ENCODE results near the gene KIT. TPM values are rescaled to one million over a fixed set of nuclear protein-coding genes. Genes with fewer than 3 reads are reported as not detected.
"Not testable (repeated sequence)": the region's sequence is repeated elsewhere in the genome, so short reads cannot be mapped to it uniquely, and the experiment has no call there.

The KIT gene
- polyA plus RNA-seq, 1 donor (not counting 4 experiments of a cell fraction or from before 2014, with no cell fraction given), result 0.01 TPM

DNA sequence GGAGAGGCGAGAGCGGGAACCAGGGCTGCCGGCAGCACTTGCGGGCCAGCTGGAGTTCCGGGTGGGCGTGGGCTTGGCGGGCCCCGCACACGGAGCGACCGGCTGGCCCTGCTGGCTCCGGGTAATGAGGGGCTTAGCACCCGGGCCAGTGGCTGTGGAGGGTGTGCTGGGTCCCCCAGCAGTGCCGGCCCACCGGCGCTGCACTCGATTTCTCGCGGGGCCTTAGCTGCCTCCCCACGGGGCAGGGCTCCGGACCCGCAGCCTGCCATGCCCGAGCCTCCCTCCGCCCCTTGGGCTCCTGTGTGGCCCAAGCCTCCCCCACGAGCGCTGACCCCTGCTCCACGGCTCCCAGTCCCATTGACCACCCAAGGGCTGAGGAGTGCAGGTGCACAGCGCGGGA lies 25.2 kb upstream of the KIT start:
- no peaks in the 10 kb centered on the region for H3K79me2 ChIP-seq (ENCODE audit: control insufficient read depth, insufficient read depth, low read length)
- no peak overlapping the region for H3K4me2 ChIP-seq (ENCODE audit: control insufficient read depth, extremely low read depth, insufficient read depth, low read depth, low read length)
- H3K36me3 ChIP-seq (ENCODE audit: control insufficient read depth in 2 of 2, extremely low read depth in 1 of 2, insufficient read depth in 2 of 2, low read length in 2 of 2), result no peaks in the 10 kb centered on the region
- no peak overlapping the region for H2AFZ ChIP-seq (ENCODE audit: control insufficient read depth, low read length)
- H3K9ac ChIP-seq (ENCODE audit: control insufficient read depth, extremely low read depth, insufficient read depth, low read length), result no peak overlapping the region
- H3K27me3 ChIP-seq (ENCODE audit: control insufficient read depth, extremely low read depth, insufficient read depth, low read length), result no peaks in the 10 kb centered on the region
- H3K4me3 ChIP-seq (ENCODE audit: control insufficient read depth in 2 of 3, extremely low read depth in 1 of 3, insufficient read depth in 2 of 3, low read depth in 1 of 3, low read length in 3 of 3), result no peak overlapping the region
- DNase-seq (ENCODE audit: low read depth, low spot score) (no peak), FAIRE-seq (no peak)
- no peak overlapping the region for H3K27ac ChIP-seq (ENCODE audit: control insufficient read depth, insufficient read depth, low read length)
- H4K20me1 ChIP-seq (ENCODE audit: control insufficient read depth, extremely low read depth, insufficient read depth, low read length), result no peaks in the 10 kb centered on the region
- no peaks in the 10 kb centered on the region for H3K9me3 ChIP-seq (ENCODE audit: control insufficient read depth, low read depth, low read length)
- H3K4me1 ChIP-seq (ENCODE audit: control insufficient read depth, extremely low read depth, insufficient read depth, low read length), result no peaks in the 10 kb centered on the region
- dilution Hi-C loops (cut with MboI; ENCODE audit: extremely low pct_ligation_motif_present, low sequenced_read_pairs), result no loop called here
- no peak for TF ChIP-seq EZH2 (IDR thresholded peaks at IDR 0.05; ENCODE audit: low read length)
- TF ChIP-seq, protein P1, sequence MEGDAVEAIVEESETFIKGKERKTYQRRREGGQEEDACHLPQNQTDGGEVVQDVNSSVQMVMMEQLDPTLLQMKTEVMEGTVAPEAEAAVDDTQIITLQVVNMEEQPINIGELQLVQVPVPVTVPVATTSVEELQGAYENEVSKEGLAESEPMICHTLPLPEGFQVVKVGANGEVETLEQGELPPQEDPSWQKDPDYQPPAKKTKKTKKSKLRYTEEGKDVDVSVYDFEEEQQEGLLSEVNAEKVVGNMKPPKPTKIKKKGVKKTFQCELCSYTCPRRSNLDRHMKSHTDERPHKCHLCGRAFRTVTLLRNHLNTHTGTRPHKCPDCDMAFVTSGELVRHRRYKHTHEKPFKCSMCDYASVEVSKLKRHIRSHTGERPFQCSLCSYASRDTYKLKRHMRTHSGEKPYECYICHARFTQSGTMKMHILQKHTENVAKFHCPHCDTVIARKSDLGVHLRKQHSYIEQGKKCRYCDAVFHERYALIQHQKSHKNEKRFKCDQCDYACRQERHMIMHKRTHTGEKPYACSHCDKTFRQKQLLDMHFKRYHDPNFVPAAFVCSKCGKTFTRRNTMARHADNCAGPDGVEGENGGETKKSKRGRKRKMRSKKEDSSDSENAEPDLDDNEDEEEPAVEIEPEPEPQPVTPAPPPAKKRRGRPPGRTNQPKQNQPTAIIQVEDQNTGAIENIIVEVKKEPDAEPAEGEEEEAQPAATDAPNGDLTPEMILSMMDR (optimal IDR thresholded peaks at IDR 0.05 in 1 of 3, IDR thresholded peaks at IDR 0.05 in 1 of 3, conservative IDR thresholded peaks at IDR 0.05 in 1 of 3; ENCODE audit: extremely low read depth in 1 of 3, insufficient read depth in 2 of 3, low read length in 3 of 3), result no peak
- H3K9me1 ChIP-seq (ENCODE audit: control insufficient read depth, extremely low read depth, insufficient read depth, low read length), result no peaks in the 10 kb centered on the region

GRCh38 chr4:54633102-54633740 lies 24.5 kb upstream of the KIT start:
- H3K79me2 ChIP-seq (ENCODE audit: control insufficient read depth, insufficient read depth, low read length); H3K36me3 ChIP-seq (ENCODE audit: control insufficient read depth in 2 of 2, extremely low read depth in 1 of 2, insufficient read depth in 2 of 2, low read length in 2 of 2); H4K20me1 ChIP-seq (ENCODE audit: control insufficient read depth, extremely low read depth, insufficient read depth, low read length); FAIRE-seq; H3K4me2 ChIP-seq (ENCODE audit: control insufficient read depth, extremely low read depth, insufficient read depth, low read depth, low read length); H3K9ac ChIP-seq (ENCODE audit: control insufficient read depth, extremely low read depth, insufficient read depth, low read length); DNase-seq (ENCODE audit: low read depth, low spot score); H3K4me3 ChIP-seq (ENCODE audit: control insufficient read depth in 2 of 3, extremely low read depth in 1 of 3, insufficient read depth in 2 of 3, low read depth in 1 of 3, low read length in 3 of 3); H3K9me1 ChIP-seq (ENCODE audit: control insufficient read depth, extremely low read depth, insufficient read depth, low read length); H3K27me3 ChIP-seq (ENCODE audit: control insufficient read depth, extremely low read depth, insufficient read depth, low read length); H3K4me1 ChIP-seq (ENCODE audit: control insufficient read depth, extremely low read depth, insufficient read depth, low read length); H3K27ac ChIP-seq (ENCODE audit: control insufficient read depth, insufficient read depth, low read length); H3K9me3 ChIP-seq (ENCODE audit: control insufficient read depth, low read depth, low read length); H2AFZ ChIP-seq (ENCODE audit: control insufficient read depth, low read length); dilution Hi-C loops (cut with MboI; ENCODE audit: extremely low pct_ligation_motif_present, low sequenced_read_pairs): not testable (repeated sequence)

- dilution Hi-C loops (cut with MboI; ENCODE audit: extremely low pct_ligation_motif_present, low sequenced_read_pairs), result no loop called here
- DNase-seq (ENCODE audit: low read depth, low spot score) (no peak), FAIRE-seq (no peak)
Measured at GRCh38 chr4:54635318-54635717, 22.4 kb upstream of the KIT start.

More at GRCh38 chr4:54635318-54635717, 22.4 kb upstream of the KIT start:
- no peak overlapping the region for H3K4me3 ChIP-seq (ENCODE audit: control insufficient read depth in 2 of 3, extremely low read depth in 1 of 3, insufficient read depth in 2 of 3, low read depth in 1 of 3, low read length in 3 of 3)
- no peaks in the 10 kb centered on the region for H3K9me3 ChIP-seq (ENCODE audit: control insufficient read depth, low read depth, low read length)
- H3K79me2 ChIP-seq (ENCODE audit: control insufficient read depth, insufficient read depth, low read length), result no peaks in the 10 kb centered on the region
- no peak overlapping the region for H3K27ac ChIP-seq (ENCODE audit: control insufficient read depth, insufficient read depth, low read length)
- no peaks in the 10 kb centered on the region for H3K9me1 ChIP-seq (ENCODE audit: control insufficient read depth, extremely low read depth, insufficient read depth, low read length)
- H3K4me1 ChIP-seq (ENCODE audit: control insufficient read depth, extremely low read depth, insufficient read depth, low read length), result no peaks in the 10 kb centered on the region
- no peak overlapping the region for H2AFZ ChIP-seq (ENCODE audit: control insufficient read depth, low read length)
- H3K36me3 ChIP-seq (ENCODE audit: control insufficient read depth in 2 of 2, extremely low read depth in 1 of 2, insufficient read depth in 2 of 2, low read length in 2 of 2), result no peaks in the 10 kb centered on the region
- no peaks in the 10 kb centered on the region for H4K20me1 ChIP-seq (ENCODE audit: control insufficient read depth, extremely low read depth, insufficient read depth, low read length)
- no peaks in the 10 kb centered on the region for H3K27me3 ChIP-seq (ENCODE audit: control insufficient read depth, extremely low read depth, insufficient read depth, low read length)
- H3K9ac ChIP-seq (ENCODE audit: control insufficient read depth, extremely low read depth, insufficient read depth, low read length), result no peak overlapping the region
- H3K4me2 ChIP-seq (ENCODE audit: control insufficient read depth, extremely low read depth, insufficient read depth, low read depth, low read length), result no peak overlapping the region
- TF ChIP-seq, protein P1 (optimal IDR thresholded peaks at IDR 0.05 in 1 of 3, IDR thresholded peaks at IDR 0.05 in 1 of 3, conservative IDR thresholded peaks at IDR 0.05 in 1 of 3; ENCODE audit: extremely low read depth in 1 of 3, insufficient read depth in 2 of 3, low read length in 3 of 3), result no peak
- TF ChIP-seq EZH2 (IDR thresholded peaks at IDR 0.05; ENCODE audit: low read length), result no peak

All from keratinocyte (primary cell).